ENCODE results near the gene NRCAM.
A peak's percentile ranks its signal among the peaks of the same experiment; 100 is the strongest.

NRCAM gene

DNA sequence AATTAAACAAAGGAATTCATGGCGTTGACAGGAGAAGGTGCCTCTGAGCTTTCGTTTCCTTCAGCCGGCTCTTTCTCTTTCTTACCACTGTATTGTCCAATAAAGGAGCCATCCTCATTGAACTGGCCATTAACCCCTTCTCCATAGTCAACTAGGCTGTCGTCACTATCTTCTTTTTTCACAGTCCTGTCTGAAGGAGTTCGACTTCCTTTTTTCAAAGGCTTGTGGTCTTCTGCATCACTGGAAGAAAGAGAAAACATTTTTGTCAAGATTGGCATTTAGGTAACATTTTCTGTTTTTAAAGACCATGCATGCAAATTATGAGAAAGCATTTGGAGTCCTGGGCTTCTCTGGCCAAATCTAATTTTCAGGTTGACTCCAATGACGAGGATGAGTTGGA, 306.3 kb downstream of the NRCAM start:
- CTCF ChIA-PET, result no interaction called here
- POLR2A ChIA-PET, result no interaction called here
- no peak for TF ChIP-seq TARDBP (IDR thresholded peaks at IDR 0.05)
- TF ChIP-seq SUZ12 (IDR thresholded peaks at IDR 0.05), result no peak
- TF ChIP-seq CTBP1 (IDR thresholded peaks at IDR 0.05; ENCODE audit: borderline replicate concordance), result no peak
- TF ChIP-seq, protein P1, sequence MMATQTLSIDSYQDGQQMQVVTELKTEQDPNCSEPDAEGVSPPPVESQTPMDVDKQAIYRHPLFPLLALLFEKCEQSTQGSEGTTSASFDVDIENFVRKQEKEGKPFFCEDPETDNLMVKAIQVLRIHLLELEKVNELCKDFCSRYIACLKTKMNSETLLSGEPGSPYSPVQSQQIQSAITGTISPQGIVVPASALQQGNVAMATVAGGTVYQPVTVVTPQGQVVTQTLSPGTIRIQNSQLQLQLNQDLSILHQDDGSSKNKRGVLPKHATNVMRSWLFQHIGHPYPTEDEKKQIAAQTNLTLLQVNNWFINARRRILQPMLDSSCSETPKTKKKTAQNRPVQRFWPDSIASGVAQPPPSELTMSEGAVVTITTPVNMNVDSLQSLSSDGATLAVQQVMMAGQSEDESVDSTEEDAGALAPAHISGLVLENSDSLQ (IDR thresholded peaks at IDR 0.05), result no peak
- no peak for TF ChIP-seq BHLHE40 (IDR thresholded peaks at IDR 0.05; ENCODE audit: borderline replicate concordance)
- no peak for TF ChIP-seq LEF1 (IDR thresholded peaks at IDR 0.05; ENCODE audit: borderline replicate concordance)
- no peak for TF ChIP-seq L3MBTL2 (conservative IDR thresholded peaks at IDR 0.05)
- no peak for TF ChIP-seq NFRKB (IDR thresholded peaks at IDR 0.05)
- no peak for TF ChIP-seq FOXA1 (IDR thresholded peaks at IDR 0.05)
- no peak for TF ChIP-seq FOXK2 (IDR thresholded peaks at IDR 0.05)
- TF ChIP-seq FOXM1 (IDR thresholded peaks at IDR 0.05; ENCODE audit: borderline replicate concordance), result no peak
- no peak for TF ChIP-seq ZNF384 (IDR thresholded peaks at IDR 0.05)
- TF ChIP-seq ARNT (IDR thresholded peaks at IDR 0.05), result no peak
- DNase-seq (ENCODE audit: extremely low spot score), result no peak

DNA sequence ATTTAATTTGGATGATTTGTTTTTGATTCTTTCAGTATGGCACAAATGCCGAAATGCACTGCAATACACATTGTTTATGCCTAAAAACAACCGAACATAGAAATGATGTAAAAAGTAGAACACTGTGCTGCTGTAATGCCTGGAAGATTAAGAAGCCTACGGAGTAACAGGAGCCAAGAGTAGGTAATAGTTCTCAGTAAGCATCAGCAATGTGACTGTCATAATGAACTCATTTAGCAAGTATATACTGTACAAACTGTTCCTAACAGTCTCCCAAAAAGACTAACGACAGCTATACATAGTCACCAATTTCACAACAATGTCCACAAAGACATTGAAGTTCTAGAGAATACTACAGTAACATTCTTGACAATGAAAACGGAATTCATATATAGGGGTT, 307.1 kb downstream of the NRCAM start:
- no peak for DNase-seq (ENCODE audit: extremely low spot score)
- TF ChIP-seq FOXM1 (IDR thresholded peaks at IDR 0.05; ENCODE audit: borderline replicate concordance) (no peak), FOXK2 (IDR thresholded peaks at IDR 0.05) (no peak), FOXA1 (IDR thresholded peaks at IDR 0.05) (no peak), ELF4 (IDR thresholded peaks at IDR 0.05) (no peak), CTBP1 (IDR thresholded peaks at IDR 0.05; ENCODE audit: borderline replicate concordance) (no peak), L3MBTL2 (conservative IDR thresholded peaks at IDR 0.05) (no peak), NFRKB (IDR thresholded peaks at IDR 0.05) (no peak), TARDBP (IDR thresholded peaks at IDR 0.05) (no peak), HDGF (IDR thresholded peaks at IDR 0.05; ENCODE audit: borderline replicate concordance) (no peak), ZNF384 (IDR thresholded peaks at IDR 0.05) (no peak), SP1 (IDR thresholded peaks at IDR 0.05) (no peak), ARNT (IDR thresholded peaks at IDR 0.05) (no peak)
- ChIA-PET CTCF (no interaction called here), POLR2A (no interaction called here)

DNA sequence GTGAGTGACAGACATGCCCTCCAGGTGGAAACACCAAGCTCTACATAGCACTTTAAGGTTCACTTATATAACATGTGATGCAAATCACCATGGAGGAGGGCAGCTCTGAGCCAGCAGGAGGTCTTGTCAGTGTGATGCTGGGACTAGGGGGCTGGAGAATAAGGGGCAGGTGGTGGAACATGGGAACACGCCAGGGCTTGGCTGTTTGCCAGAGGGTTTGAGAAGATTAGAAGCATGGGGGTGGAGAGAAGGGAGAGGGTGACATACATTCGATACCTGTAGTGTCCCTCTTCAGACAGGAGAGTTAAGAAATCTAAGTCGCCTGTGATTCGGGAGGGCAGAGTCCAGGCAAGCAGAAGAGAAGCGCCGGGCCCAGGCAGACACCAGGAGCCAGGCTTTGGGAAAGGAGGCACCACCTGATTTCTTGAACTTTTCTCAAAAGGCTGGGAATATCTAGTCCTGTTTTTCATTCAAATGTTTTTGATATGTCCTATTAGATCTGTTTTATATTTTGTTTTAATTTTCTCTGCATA, 309.1 kb downstream of the NRCAM start:
- no peak for TF ChIP-seq BHLHE40 (IDR thresholded peaks at IDR 0.05; ENCODE audit: borderline replicate concordance)
- TF ChIP-seq CTBP1 (IDR thresholded peaks at IDR 0.05; ENCODE audit: borderline replicate concordance), result no peak
- no peak for TF ChIP-seq NFRKB (IDR thresholded peaks at IDR 0.05)
- no peak for TF ChIP-seq LEF1 (IDR thresholded peaks at IDR 0.05; ENCODE audit: borderline replicate concordance)
- no peak for TF ChIP-seq FOXA1 (IDR thresholded peaks at IDR 0.05)
- TF ChIP-seq ELF4 (IDR thresholded peaks at IDR 0.05), result no peak
- DNase-seq (ENCODE audit: extremely low spot score), result no peak
- CTCF ChIA-PET, result no interaction called here

DNA sequence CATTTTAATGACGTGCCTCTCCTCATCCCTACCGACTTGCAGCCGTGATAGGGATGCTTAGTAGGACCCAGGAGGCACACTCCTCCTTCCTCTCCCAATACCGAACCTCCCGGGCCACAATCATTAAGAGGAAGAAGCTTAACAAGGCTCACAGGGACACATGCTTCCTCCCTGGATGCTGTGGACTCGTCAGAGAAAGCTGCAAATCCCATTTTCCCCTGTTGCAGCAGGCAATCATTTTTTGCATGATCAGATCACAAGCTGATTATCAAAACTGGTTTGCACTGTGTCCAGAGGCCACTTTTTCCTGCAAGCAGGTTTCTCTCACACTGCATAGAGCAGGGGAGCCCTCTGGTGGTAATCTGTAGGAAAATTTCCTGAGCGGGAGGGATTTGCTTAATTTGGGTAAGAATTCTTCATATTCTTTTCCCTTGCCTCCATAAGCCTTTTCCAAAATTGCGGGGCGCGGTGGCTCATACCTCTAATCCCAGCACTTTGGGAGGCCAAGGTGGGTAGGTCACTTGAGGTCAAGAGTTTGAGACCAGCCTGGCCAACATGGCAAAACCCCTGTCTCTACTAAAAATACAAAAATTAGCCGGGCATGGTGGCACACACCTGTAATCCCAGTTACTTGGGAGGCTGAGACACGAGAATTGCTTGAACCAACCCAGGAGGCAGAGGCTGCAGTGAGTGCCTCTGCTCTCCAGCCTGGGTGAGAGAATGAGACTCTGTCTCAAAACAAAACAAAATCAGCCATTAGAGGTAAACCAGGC, 310.0 kb downstream of the NRCAM start:
- ChIA-PET POLR2A (no interaction called here), CTCF (interaction anchor here (0.5 to 1.6 kb wide), 9 partner anchors 11 to 267 kb away, joined by 3 to 6 read pairs (median 4); no protein-coding TSS in a partner anchor)
- DNase-seq (ENCODE audit: extremely low spot score), result peak; percentile 65
- TF ChIP-seq SUZ12 (IDR thresholded peaks at IDR 0.05) (no peak), FOXM1 (IDR thresholded peaks at IDR 0.05; ENCODE audit: borderline replicate concordance) (no peak), CTBP1 (IDR thresholded peaks at IDR 0.05; ENCODE audit: borderline replicate concordance) (no peak), TARDBP (IDR thresholded peaks at IDR 0.05) (no peak), FOXA1 (IDR thresholded peaks at IDR 0.05) (no peak), HDGF (IDR thresholded peaks at IDR 0.05; ENCODE audit: borderline replicate concordance) (no peak), LEF1 (IDR thresholded peaks at IDR 0.05; ENCODE audit: borderline replicate concordance) (no peak), NFRKB (IDR thresholded peaks at IDR 0.05) (no peak), FOXK2 (IDR thresholded peaks at IDR 0.05) (no peak), L3MBTL2 (conservative IDR thresholded peaks at IDR 0.05) (no peak), BHLHE40 (IDR thresholded peaks at IDR 0.05; ENCODE audit: borderline replicate concordance) (no peak), ZNF384 (IDR thresholded peaks at IDR 0.05) (no peak), ARNT (IDR thresholded peaks at IDR 0.05) (no peak), SP1 (IDR thresholded peaks at IDR 0.05) (no peak), ELF4 (IDR thresholded peaks at IDR 0.05) (no peak)
- TF ChIP-seq, protein P1 (IDR thresholded peaks at IDR 0.05), result no peak

More for the DNA sequence above, 309.1 kb downstream of the NRCAM start:
- POLR2A ChIA-PET, result no interaction called here

DNA sequence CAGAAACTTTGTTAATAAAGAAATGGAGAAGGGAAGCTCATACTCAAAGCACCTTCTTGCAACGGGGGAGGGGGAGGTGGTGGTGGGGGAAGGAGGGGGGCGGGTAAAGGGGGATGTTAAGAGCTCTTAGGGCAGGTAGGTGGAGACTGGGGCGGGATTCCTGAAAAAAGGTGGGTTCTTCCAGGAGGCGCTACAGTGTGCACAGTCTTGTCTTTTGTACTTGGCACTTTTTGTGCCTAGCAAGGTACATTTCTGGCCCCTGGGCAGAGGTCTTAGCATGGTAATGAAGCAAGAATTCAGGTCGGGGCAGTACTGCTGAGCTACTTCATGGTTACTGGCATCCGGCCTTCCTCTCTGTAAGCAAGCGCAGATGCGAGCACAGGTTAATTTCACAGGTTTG, 310.8 kb downstream of the NRCAM start:
- POLR2A ChIA-PET, result no interaction called here
- CTCF ChIA-PET, result interaction anchor here (0.6 to 1.6 kb wide), 7 partner anchors 10 to 266 kb away, joined by 3 to 6 read pairs (median 4); no protein-coding TSS in a partner anchor

More for the DNA sequence above, 310.8 kb downstream of the NRCAM start:
- no peak for DNase-seq (ENCODE audit: extremely low spot score)
- TF ChIP-seq SUZ12 (IDR thresholded peaks at IDR 0.05) (no peak), CTBP1 (IDR thresholded peaks at IDR 0.05; ENCODE audit: borderline replicate concordance) (no peak), FOXM1 (IDR thresholded peaks at IDR 0.05; ENCODE audit: borderline replicate concordance) (no peak), FOXA1 (IDR thresholded peaks at IDR 0.05) (no peak), ZNF384 (IDR thresholded peaks at IDR 0.05) (no peak), NFRKB (IDR thresholded peaks at IDR 0.05) (no peak), TARDBP (IDR thresholded peaks at IDR 0.05) (no peak), ELF4 (IDR thresholded peaks at IDR 0.05) (no peak), HDGF (IDR thresholded peaks at IDR 0.05; ENCODE audit: borderline replicate concordance) (no peak), SP1 (IDR thresholded peaks at IDR 0.05) (no peak), L3MBTL2 (conservative IDR thresholded peaks at IDR 0.05) (no peak), BHLHE40 (IDR thresholded peaks at IDR 0.05; ENCODE audit: borderline replicate concordance) (no peak), FOXK2 (IDR thresholded peaks at IDR 0.05) (no peak), LEF1 (IDR thresholded peaks at IDR 0.05; ENCODE audit: borderline replicate concordance) (no peak), ARNT (IDR thresholded peaks at IDR 0.05) (no peak)
- TF ChIP-seq, protein P1 (IDR thresholded peaks at IDR 0.05), result no peak
